ENCODE data around the gene ELAVL3.

DNA sequence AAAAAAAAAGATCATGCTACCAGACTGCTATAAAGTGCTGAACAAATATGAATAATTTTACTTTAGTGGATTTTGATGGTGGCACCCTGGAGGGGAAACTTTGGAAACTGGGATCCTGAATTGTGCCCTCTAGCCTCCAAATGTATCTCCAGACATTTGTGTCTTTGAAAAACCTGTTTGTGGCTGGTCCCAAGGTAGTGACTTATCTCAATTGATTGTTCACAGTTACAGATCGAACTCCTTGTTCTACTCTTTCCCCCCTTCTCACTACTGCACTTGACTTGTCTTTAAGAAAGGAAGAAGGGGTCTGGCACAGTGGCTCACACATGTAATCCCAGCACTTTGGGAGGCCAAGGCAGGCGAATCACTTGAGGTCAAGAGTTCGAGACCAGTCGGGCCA, 72.3 kb downstream of the ELAVL3 start:
- no peak for TF ChIP-seq CTCF (IDR thresholded peaks at IDR 0.05)
- no peak for TF ChIP-seq ZFX (IDR thresholded peaks at IDR 0.05; ENCODE audit: borderline replicate concordance)
